Glomerular endothelial cell (primary cell): Measurements from ENCODE around the gene ZNF84. TPM values are rescaled to one million over a fixed set of nuclear protein-coding genes. Genes with fewer than 3 reads are reported as not detected.

Source experiments
- DNase-seq: peaks from one replicate; pipeline ENCODE4 v3.0.0-alpha.2; 2011; ENCODE audit warnings: low read depth, low spot score; ENCODE audit errors: extremely low read depth
- total RNA-seq: library from RNA; depleted of rRNA; stranded (reverse); fragments of >200 nt; gene quantifications from 2 replicates; pipeline ENCODE4 v1.2.3, GENCODE V29; 2015

Gene ZNF84
- total RNA-seq, result 20.1 and 20.9 TPM in 2 replicates

GRCh38 chr12:133037207-133038005 lies at the start of gene ZNF84:
Gene ZNF84, plus strand, starts transcription at chr12:133037509. Its CDS starts 3,959 bp downstream, at chr12:133041468.
- peak; percentile 83 for DNase-seq

- DNase-seq, result no peak
Observed at GRCh38 chr12:132998741-132999140, 38.6 kb upstream of the ZNF84 start.

- DNase-seq, result no peak
Observed at GRCh38 chr12:133010657-133011297, 26.5 kb upstream of the ZNF84 start.

GRCh38 chr12:133023566-133023965 lies 13.7 kb upstream of the ZNF84 start:
- no peak for DNase-seq

- DNase-seq, result no peak
Observed at GRCh38 chr12:133026996-133027395, 10.3 kb upstream of the ZNF84 start.

- no peak for DNase-seq
Observed at GRCh38 chr12:133038118-133038709, 905 bp downstream of the ZNF84 start.

- no peak for DNase-seq
Observed at GRCh38 chr12:133046698-133047097, 9.4 kb downstream of the ZNF84 start.

- no peak for DNase-seq
Observed at GRCh38 chr12:133057446-133057845, 20.1 kb downstream of the ZNF84 start.

- no peak for DNase-seq
Observed at GRCh38 chr12:133058203-133059113, 21.1 kb downstream of the ZNF84 start.

- no peak for DNase-seq
Observed at GRCh38 chr12:133061954-133062353, 24.6 kb downstream of the ZNF84 start.

GRCh38 chr12:133063556-133063955 lies 26.2 kb downstream of the ZNF84 start:
- no peak for DNase-seq

GRCh38 chr12:133073836-133074235 lies 36.5 kb downstream of the ZNF84 start:
- no peak for DNase-seq

GRCh38 chr12:133080026-133080367 lies 42.7 kb downstream of the ZNF84 start:
- peak; percentile 94 for DNase-seq

GRCh38 chr12:133080368-133081158 lies 43.3 kb downstream of the ZNF84 start, which contains the start of gene ZNF140:
Gene ZNF140, plus strand, starts transcription at chr12:133080923. Its CDS starts 398 bp downstream, at chr12:133081321.
- peak; percentile 72 for DNase-seq

- no peak for DNase-seq
Observed at GRCh38 chr12:133081159-133081780, 44.0 kb downstream of the ZNF84 start.

GRCh38 chr12:133083345-133083744 lies 46.0 kb downstream of the ZNF84 start:
- DNase-seq, result no peak

GRCh38 chr12:133105620-133106019 lies 68.3 kb downstream of the ZNF84 start:
- no peak for DNase-seq

- DNase-seq, result no peak
Observed at GRCh38 chr12:133106253-133106652, 68.9 kb downstream of the ZNF84 start.

GRCh38 chr12:133107121-133107520 lies 69.8 kb downstream of the ZNF84 start:
- no peak for DNase-seq
